Activated CD4-positive, alpha-beta T cell treated with anti-CD3 and anti-CD28 coated beads, Interleukin-2, amount 50 U/mL, for 24 hours (primary cell): ENCODE results near the gene SAMD8.
"Not testable (repeated sequence)": the region's sequence is repeated elsewhere in the genome, so short reads cannot be mapped to it uniquely, and the experiment has no call there.

Experiments used
- DNase-seq, 2 donors: peaks; one replicate each; pipeline ENCODE4 v3.0.0-alpha.2; 2020; ENCODE audit warnings: low read depth in 1 of 2, low spot score in 1 of 2

The SAMD8 gene

DNA sequence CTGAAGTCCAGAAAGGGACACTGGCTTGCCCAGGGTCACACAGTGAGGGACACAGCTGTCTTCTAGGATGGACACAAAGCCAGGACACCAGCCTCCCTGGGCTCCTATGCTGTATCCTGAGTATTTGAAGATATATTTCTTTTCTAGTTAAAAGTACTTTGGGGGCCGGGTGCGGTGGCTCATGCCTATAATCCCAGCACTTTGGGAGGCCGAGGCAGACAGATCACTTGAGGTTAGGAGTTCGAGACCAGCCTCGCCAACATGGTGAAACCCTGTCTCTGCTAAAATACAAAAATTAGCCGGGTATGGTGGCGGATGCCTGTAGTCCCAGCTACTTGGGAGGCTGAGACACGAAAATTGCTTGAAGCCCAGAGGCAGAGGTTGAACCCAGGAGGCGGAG, 4.6 kb upstream of the SAMD8 start:
- DNase-seq: not testable (repeated sequence)

GRCh38 chr10:75107756-75108683, 3.4 kb upstream of the SAMD8 start:
- no peak for DNase-seq

- DNase-seq: no peak
Measured at GRCh38 chr10:75108684-75109458, 2.6 kb upstream of the SAMD8 start.

GRCh38 chr10:75109459-75109778, 2.0 kb upstream of the SAMD8 start:
- DNase-seq: no peak

- DNase-seq: no peak
Measured at GRCh38 chr10:75110006-75110632, 1.3 kb upstream of the SAMD8 start.

DNA sequence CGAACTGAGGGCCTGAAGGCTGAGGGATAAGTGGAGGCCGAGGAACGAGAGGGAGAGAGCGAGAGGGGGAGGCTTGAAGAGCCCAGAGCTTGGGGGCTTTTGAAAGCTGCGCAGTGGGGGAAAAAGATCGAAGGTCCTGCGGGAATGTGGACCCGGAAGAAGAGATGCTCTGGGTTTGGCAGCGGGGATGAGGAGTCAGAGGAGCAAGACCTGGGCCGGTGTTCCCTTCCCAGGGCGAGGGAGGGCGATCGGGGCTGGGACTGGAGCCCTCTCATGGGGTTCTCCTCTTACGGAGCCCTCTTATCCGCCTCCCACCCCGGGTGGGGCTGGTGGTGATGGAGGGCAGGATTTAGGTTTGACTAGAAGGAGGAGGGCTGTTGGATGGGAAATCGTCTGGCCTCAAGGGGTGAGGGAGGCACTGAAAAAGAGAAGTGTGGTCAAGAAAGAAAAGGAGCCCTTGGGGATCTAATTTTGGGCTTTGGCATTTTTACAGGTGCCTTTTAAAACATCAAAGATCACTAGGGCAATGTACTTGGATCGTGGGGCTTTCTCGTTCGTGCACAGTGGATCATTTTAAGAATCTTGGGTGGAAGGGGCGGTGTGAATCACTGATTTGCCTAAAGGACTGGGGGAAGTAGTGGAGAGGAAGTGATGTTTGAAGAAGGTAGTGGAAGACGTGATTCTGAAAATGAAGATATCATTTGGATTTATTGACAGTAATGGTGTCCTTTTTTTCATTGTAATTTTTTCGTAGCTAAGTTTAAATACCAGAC, 637 bp downstream of the SAMD8 start:
- DNase-seq: peak; percentile 13 to 39

DNA sequence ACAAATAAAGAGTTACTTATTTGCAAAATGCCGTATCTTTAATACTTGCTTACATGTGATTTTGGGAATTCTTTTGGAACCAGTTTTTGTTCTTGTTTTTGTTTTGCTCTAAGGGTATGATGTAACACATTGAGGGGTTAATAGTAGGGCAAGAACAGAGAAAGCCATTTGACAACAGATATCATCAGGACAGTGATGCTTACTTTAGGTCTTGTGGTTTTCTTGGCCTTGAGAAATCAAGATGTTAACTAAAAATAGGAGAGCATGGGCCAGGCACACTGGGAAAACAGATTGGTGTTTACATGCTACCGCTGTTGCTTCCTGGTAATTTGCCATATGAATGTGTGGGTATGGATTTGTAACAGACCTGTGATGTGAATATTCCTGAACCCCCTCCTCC, 3.7 kb downstream of the SAMD8 start:
- no peak for DNase-seq

DNA sequence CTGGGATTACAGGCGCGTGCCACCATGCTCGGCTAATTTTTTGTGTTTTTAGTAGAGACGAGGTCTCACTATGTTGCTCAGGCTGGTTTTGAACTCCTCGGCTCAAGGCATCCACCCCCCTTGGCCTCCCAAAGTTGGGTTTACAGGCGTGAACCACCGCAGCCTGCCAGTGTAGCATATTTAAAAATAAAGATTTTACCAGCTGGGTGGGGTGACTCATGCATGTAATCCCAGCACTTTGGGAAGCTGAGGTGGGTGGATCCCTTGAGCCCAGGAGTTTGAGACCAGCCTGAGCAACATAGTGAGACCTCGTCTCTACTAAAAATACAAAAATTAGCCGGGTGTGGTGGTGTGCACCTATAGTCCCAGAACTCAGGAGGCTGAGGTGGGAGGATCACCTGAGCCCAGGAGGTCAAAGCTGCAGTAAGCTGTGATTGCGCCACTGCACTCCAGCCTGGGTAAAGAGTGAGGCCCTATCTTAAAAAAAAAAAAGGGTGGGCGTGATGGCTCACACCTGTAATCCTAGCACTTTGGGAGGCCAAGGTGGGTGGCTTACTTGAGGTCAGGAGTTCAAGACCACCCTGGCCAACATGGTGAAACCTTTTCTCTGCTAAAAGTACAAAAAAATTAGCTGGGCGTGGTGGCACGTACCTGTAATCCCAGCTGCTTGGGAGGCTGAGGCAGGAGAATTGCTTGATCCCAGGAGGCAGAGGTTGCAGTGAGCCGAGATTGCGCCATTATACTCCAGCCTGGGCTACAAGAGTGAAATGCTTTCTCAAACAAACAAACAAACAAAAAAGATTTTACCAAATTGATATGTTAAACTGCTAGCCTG, 5.7 kb downstream of the SAMD8 start:
- DNase-seq: not testable (repeated sequence)

DNA sequence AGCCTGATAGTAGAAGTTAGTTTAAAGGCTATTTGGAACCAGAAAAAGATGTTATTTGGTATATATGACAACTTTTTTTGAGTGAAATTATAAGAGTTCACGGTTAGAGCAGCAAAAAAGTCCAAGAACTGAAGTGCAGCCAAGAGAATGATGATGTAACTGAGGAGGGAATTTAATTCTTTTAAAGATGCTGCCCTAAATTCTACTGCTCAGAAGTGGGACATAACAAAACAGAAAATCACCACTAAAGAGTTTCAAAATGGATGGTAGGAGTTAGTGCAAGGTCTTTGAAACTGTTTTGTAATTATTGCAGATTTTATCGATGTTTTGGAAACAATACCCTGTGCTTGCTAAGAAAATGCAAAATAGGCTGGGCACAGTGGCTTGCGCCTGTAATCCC, 6.5 kb downstream of the SAMD8 start:
- no peak for DNase-seq

GRCh38 chr10:75119444-75120066, 8.1 kb downstream of the SAMD8 start:
- DNase-seq: not testable (repeated sequence)

DNA sequence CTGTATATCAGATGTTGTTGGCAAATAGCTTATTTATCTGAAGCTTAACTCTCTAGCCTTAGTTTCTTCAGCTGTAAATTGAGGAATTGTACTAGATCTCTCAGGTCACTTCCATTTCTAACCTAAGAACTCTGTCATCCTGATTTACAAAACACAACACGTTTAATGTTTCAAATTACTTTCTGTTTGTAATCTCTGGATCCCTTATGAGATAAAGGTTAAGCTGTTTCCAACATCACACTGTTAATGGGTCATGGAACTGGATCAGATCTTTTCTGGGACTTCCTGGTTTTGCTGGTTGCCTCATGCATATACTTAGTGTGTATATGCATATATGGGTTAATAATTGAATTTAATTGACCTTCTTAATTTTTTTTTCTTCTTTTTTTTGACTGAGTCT, 9.9 kb downstream of the SAMD8 start:
- no peak for DNase-seq

GRCh38 chr10:75122505-75122904, 11.0 kb downstream of the SAMD8 start:
- DNase-seq: no peak

DNA sequence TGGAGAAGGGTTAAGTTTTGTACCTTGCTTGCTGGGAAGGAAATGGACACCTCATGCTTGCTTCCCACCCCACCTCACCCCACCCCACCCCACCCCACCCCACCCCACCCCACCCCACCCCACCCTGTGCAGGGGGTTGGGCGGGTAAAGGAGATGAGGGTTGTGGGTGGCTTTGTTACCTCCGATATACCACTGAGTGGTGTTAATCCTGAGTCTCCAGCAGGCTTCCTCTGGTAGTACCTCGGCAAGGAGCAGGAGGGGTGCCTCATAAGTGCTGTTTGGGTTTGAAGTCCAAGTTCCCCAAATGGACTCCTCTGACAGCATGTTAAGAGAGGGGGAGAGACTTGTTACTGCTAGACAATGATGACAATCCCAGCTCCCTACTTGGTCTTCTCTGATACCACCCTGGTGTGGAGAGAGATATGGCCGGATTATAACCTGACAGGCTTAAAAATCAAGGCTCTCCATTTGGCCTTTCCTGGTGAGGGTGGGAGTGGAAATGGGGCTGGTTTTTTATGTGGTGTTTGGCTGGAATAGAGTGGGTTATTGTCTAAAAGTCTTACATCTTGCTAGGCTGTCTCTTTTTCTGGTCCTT, 11.7 kb downstream of the SAMD8 start:
- no peak for DNase-seq

DNA sequence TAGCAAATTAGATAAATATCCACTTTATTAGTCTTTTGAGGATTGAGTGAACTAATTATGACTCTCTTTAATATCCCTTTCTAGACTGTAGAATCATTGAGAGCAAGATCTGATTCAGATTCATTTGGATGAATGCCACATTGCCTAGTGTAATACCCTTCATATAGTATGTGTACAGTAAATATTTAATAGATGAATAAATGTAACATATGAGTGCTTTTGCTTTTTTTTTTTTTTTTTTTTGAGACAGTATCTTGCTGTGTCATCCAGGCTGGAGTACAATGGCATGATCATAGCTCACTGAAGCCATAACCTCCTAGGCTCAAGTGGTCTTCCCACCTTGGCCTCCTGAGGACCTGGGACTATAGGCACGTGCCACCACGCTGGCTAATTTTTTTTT, 14.8 kb downstream of the SAMD8 start:
- DNase-seq: no peak

- DNase-seq: no peak
Measured at GRCh38 chr10:75127471-75127870, 16.0 kb downstream of the SAMD8 start.

- DNase-seq: not testable (repeated sequence)
Measured at GRCh38 chr10:75128985-75129384, 17.5 kb downstream of the SAMD8 start.

DNA sequence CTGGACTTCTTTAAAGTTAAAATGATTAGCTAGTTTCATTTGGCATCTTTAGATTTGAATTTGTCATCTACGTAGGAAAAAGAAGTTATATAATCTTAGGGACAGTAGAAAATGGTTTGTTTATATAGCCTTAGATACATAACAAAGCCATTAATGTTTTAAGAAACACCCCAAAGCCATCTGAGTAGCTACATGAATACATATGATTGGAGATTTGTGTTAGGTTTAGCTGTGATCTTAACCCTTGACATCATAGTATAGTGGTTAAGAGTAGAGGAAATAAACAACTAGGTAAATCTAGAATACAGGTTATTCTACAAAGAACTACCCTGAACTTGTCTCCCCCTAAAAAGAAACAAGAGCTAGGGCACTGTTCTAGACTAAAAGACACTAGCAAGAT, 18.1 kb downstream of the SAMD8 start:
- DNase-seq: no peak

GRCh38 chr10:75133701-75134100, 22.2 kb downstream of the SAMD8 start:
- DNase-seq: not testable (repeated sequence)

GRCh38 chr10:75136346-75136745, 24.9 kb downstream of the SAMD8 start:
- DNase-seq: no peak
